GM10266 (cell line): ENCODE measurements around the gene ADCY10.
"Not testable (repeated sequence)": the region's sequence is repeated elsewhere in the genome, so short reads cannot be mapped to it uniquely, and the experiment has no call there.

Experiments
- DNase-seq: peaks from one replicate; pipeline ENCODE4 v3.0.0; 2012; ENCODE audit errors: extremely low spot score
- CTCF ChIP-seq: IDR thresholded peaks from 2 replicates; pipeline ENCODE4 v1.5.1; 2012; ENCODE audit warnings: mild to moderate bottlenecking, low read depth; ENCODE audit not compliant: control insufficient read depth, insufficient read depth; ENCODE audit errors: missing control alignments

Gene ADCY10

GRCh38 chr1:167871331-167871730 lies 42.6 kb downstream of the ADCY10 start:
- DNase-seq: no peak
- TF ChIP-seq CTCF: no peak

DNA sequence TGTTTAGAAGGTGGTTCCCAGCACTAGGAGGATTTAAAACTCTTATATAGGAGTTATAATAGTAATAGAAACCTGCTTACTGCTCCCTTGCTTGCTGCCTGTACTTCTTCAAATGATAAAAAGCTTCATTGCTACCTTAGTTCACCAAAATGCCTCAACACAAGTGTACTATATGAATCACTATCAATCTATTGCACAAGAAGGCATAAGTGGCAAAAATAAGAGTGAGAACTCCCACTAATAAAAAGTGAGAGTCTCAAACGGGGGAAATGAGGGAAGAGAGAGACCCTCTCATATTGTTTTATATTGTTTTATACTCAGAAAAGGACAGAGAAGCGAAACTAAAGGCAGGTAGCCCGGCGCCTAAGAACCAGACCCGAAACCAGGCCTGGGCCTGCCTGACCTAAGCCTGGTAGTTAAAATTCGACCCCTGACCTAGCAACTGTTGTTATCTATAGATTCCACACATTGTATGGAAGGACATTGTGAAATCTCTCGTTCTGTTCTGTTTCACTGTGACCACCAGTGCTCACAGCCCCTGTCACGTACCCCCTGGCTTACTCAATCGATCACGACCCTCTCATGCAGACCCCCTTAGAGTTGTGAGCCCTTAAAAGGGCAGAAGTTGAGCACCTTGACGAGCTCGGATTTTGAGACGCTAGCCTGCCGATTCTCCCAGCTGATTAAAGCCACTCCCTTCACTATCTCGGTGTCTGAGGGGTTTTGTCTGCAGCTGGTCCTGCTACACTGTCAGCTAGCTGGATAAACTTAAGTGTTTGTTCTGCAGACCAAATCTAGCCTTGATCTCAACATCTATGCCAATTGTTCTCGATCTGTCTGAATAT lies 44.6 kb downstream of the ADCY10 start:
- DNase-seq: not testable (repeated sequence)

GRCh38 chr1:167866739-167867414 lies 47.1 kb downstream of the ADCY10 start:
- DNase-seq: not testable (repeated sequence)

- not testable (repeated sequence) for DNase-seq
Measured at GRCh38 chr1:167866326-167866725, 47.6 kb downstream of the ADCY10 start.

DNA sequence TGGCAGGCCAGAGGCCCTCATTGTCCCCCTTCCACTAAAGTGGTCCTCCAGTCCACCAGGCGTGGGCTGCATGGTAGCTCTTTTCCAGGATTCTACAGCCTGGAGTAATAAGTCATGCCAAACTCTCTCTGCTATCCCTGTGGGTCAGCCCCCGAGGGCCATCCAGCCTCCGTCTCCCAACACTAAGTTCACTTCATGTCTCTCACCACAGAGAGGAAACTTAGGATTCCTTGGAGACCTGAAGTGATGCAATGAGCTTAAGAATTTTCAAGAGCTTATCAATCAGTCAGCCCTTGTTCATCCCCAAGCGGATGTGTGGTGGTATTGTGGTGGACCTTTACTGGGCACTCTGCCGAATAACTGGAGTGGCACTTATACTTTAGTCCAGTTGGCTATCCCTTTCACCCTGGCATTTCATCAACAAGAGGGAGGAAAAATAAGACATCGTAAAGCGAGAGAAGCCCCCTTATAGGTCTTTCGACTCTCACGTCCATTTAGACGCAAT lies 48.1 kb downstream of the ADCY10 start:
- not testable (repeated sequence) for DNase-seq

DNA sequence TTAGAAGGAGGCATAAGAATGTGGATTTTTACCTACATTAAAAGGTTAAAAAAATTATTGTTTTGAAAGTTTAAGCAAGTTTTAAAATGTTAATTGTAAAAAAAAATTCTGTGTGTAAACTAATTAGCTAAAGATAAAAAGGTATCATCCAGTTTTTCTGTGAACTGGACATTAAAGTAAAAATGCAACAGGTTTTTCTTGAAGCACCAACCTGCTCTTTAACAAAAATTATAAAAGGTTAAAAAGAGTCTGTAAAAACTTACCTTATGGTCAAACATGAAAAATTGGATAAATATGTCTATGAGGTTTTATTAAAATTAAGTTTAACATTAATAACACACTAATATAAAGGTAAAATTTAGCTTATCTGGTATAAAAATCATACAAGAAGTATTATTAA lies 48.7 kb downstream of the ADCY10 start:
- not testable (repeated sequence) for DNase-seq

- TF ChIP-seq CTCF: no peak
- DNase-seq: no peak
Measured at GRCh38 chr1:167864392-167865032, 49.4 kb downstream of the ADCY10 start.

DNA sequence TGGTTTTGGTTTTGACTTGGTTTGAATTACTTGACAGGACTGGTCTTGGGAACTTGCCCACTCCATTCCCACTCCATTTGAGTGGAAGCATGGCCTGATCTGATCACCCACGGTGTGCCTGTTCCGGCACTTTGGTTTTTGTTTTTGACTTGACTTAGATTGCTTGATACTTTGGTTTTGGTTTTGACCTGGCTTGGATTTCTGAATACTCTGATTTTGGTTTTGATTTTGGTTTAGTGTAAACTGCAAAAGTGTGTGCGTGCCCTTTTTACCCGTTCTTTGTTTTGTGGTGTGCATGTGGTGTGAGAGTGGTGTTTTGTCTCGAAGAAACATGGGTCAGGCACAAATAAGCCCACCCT lies 50.0 kb downstream of the ADCY10 start:
- DNase-seq: no peak
- TF ChIP-seq CTCF: no peak

- not testable (repeated sequence) for DNase-seq
Measured at GRCh38 chr1:167863191-167863920, 50.6 kb downstream of the ADCY10 start.

GRCh38 chr1:167862432-167863076 lies 51.4 kb downstream of the ADCY10 start:
- TF ChIP-seq CTCF: no peak
- DNase-seq: no peak
